H9 (cell line): ENCODE results near the gene NBEAL2. TPM values are rescaled to one million over a fixed set of nuclear protein-coding genes. Genes with fewer than 3 reads are reported as not detected.

Experiments
- DNase-seq: peaks from one replicate; pipeline ENCODE4 v3.0.0-alpha.2; 2017
- H2AFZ ChIP-seq: one replicate; pipeline ENCODE4 v1.6.1; 2013; ENCODE audit warnings: mild to moderate bottlenecking, low read length, control low read depth, moderate library complexity
- H2AK5ac ChIP-seq: 2 replicates; pipeline ENCODE4 v1.6.1; 2013; ENCODE audit warnings: low read length, control low read depth, mixed read lengths; ENCODE audit not compliant: insufficient read length
- H2BK120ac ChIP-seq: one replicate; pipeline ENCODE4 v1.6.1; 2013; ENCODE audit warnings: low read depth, mild to moderate bottlenecking, low read length, control low read depth, inconsistent platforms; ENCODE audit not compliant: poor library complexity, severe bottlenecking
- H2BK12ac ChIP-seq: 2 replicates; pipeline ENCODE4 v1.6.1; 2013; ENCODE audit warnings: low read length, control low read depth, mixed read lengths, low read depth; ENCODE audit not compliant: insufficient read length
- H2BK15ac ChIP-seq: 2 replicates; pipeline ENCODE4 v1.6.1; 2013; ENCODE audit warnings: low read depth, low read length, control low read depth
- H2BK20ac ChIP-seq: one replicate; pipeline ENCODE4 v1.6.1; 2013; ENCODE audit warnings: low read depth, mild to moderate bottlenecking, low read length, control low read depth, inconsistent platforms; ENCODE audit not compliant: poor library complexity, severe bottlenecking
- H2BK5ac ChIP-seq: 2 replicates; pipeline ENCODE4 v1.6.1; 2013; ENCODE audit warnings: low read length, control low read depth, mixed read lengths; ENCODE audit not compliant: insufficient read length
- H3K14ac ChIP-seq: 2 replicates; pipeline ENCODE4 v1.6.1; 2013; ENCODE audit warnings: low read length, control low read depth; ENCODE audit not compliant: insufficient read depth
- H3K18ac ChIP-seq: 2 replicates; pipeline ENCODE4 v1.6.1; 2013; ENCODE audit warnings: low read depth, mild to moderate bottlenecking, mixed read lengths, low read length, control low read depth; ENCODE audit not compliant: insufficient read length
- H3K23ac ChIP-seq: 2 replicates; pipeline ENCODE4 v1.6.1; 2013; ENCODE audit warnings: low read length, control low read depth, mixed read lengths, low read depth; ENCODE audit not compliant: insufficient read length
- H3K23me2 ChIP-seq: 2 replicates; pipeline ENCODE4 v1.6.1; 2013; ENCODE audit warnings: low read depth, mild to moderate bottlenecking, mixed read lengths, low read length, control low read depth; ENCODE audit not compliant: insufficient read length, poor library complexity, severe bottlenecking
- H3K27ac ChIP-seq: 2 replicates; pipeline ENCODE4 v1.5.1; 2013; ENCODE audit warnings: low read length, control low read depth, mixed read lengths, low read depth; ENCODE audit not compliant: insufficient read length
- H3K27me3 ChIP-seq: 2 replicates; pipeline ENCODE4 v1.6.1; 2013; ENCODE audit warnings: low read length, control low read depth, inconsistent platforms; ENCODE audit not compliant: insufficient read depth
- H3K4ac ChIP-seq: 2 replicates; pipeline ENCODE4 v1.6.1; 2013; ENCODE audit warnings: low read depth, mild to moderate bottlenecking, control low read depth, inconsistent platforms, low read length, moderate library complexity
- H3K4me1 ChIP-seq: 2 replicates; pipeline ENCODE4 v1.6.1; 2013; ENCODE audit warnings: low read length, control low read depth, inconsistent platforms; ENCODE audit not compliant: insufficient read depth
- H3K4me2 ChIP-seq: 2 replicates; pipeline ENCODE4 v1.6.1; 2013; ENCODE audit warnings: low read length, control low read depth, mixed read lengths; ENCODE audit not compliant: insufficient read length, insufficient read depth
- H3K56ac ChIP-seq: 2 replicates; pipeline ENCODE4 v1.6.1; 2013; ENCODE audit warnings: low read depth, mild to moderate bottlenecking, mixed read lengths, low read length, control low read depth; ENCODE audit not compliant: insufficient read length
- H3K79me1 ChIP-seq: 2 replicates; pipeline ENCODE4 v1.6.1; 2013; ENCODE audit warnings: low read depth, mild to moderate bottlenecking, moderate library complexity, low read length, control low read depth, inconsistent platforms; ENCODE audit not compliant: insufficient read depth, poor library complexity, severe bottlenecking
- H3K79me2 ChIP-seq: 2 replicates; pipeline ENCODE4 v1.6.1; 2013; ENCODE audit warnings: low read length, control low read depth, inconsistent platforms; ENCODE audit not compliant: insufficient read depth
- H3K9ac ChIP-seq: 2 replicates; pipeline ENCODE4 v1.6.1; 2013; ENCODE audit warnings: low read length, control low read depth, mixed read lengths; ENCODE audit not compliant: insufficient read length; ENCODE audit errors: extremely low read depth
- H3K9me3 ChIP-seq: one replicate; pipeline ENCODE4 v1.6.1; 2013; ENCODE audit warnings: low read depth, low read length, inconsistent platforms; ENCODE audit not compliant: control insufficient read depth
- H3T11ph ChIP-seq: one replicate; pipeline ENCODE4 v1.6.1; 2013; ENCODE audit warnings: mild to moderate bottlenecking, low read length, control low read depth, inconsistent platforms
- H4K20me1 ChIP-seq: one replicate; pipeline ENCODE4 v1.6.1; 2013; ENCODE audit not compliant: control insufficient read depth, insufficient read length, insufficient read depth
- H4K5ac ChIP-seq: 2 replicates; pipeline ENCODE4 v1.6.1; 2013; ENCODE audit warnings: low read depth, mild to moderate bottlenecking, mixed read lengths, low read length, control low read depth; ENCODE audit not compliant: insufficient read length
- H4K8ac ChIP-seq: replicated peaks from 2 replicates; pipeline ENCODE4 v1.6.1; 2013; ENCODE audit warnings: low read length, control low read depth, mixed read lengths, low read depth; ENCODE audit not compliant: insufficient read length
- H4K91ac ChIP-seq: 2 replicates; pipeline ENCODE4 v1.6.1; 2013; ENCODE audit warnings: low read depth, mild to moderate bottlenecking, moderate library complexity, mixed read lengths, low read length, control low read depth; ENCODE audit not compliant: insufficient read length
- H3K27ac Mint-ChIP-seq, 3 experiments: 2 replicates in 2 of 3; 3 replicates in 1 of 3; pipeline ENCODE4 v1.8.0; 2020 to 2021; ENCODE audit warnings: mixed read lengths in 3 of 3, mild to moderate bottlenecking in 1 of 3, moderate library complexity in 1 of 3
- H3K27me3 Mint-ChIP-seq: 2 replicates; pipeline ENCODE4 v1.8.0; 2021; ENCODE audit warnings: low read depth, mild to moderate bottlenecking, moderate library complexity, mixed read lengths
- H3K36me3 Mint-ChIP-seq, 3 experiments: 2 replicates in 2 of 3; 3 replicates in 1 of 3; pipeline ENCODE4 v1.8.0; 2020 to 2021; ENCODE audit warnings: low read depth in 3 of 3, mixed read lengths in 3 of 3; ENCODE audit not compliant: insufficient read depth in 1 of 3
- H3K4me1 Mint-ChIP-seq, 2 experiments: 2 replicates each; pipeline ENCODE4 v1.8.0; 2020; ENCODE audit warnings: mixed read lengths in 2 of 2
- H3K4me3 Mint-ChIP-seq, 2 experiments: 2 replicates in 1 of 2; 3 replicates in 1 of 2; pipeline ENCODE4 v1.8.0; 2020 to 2021; ENCODE audit warnings: mild to moderate bottlenecking in 2 of 2, mixed read lengths in 2 of 2, moderate library complexity in 1 of 2
- H3K9me3 Mint-ChIP-seq, 2 experiments: 2 replicates in 1 of 2; 3 replicates in 1 of 2; pipeline ENCODE4 v1.8.0; 2020; ENCODE audit warnings: mild to moderate bottlenecking in 2 of 2, mixed read lengths in 2 of 2, moderate library complexity in 1 of 2
- WGBS: extraction: QIAGEN DNeasy Blood & Tissue Kit; methylation state at CpG from one replicate; pipeline ENCODE4 v1.1.7; 2013; ENCODE audit warnings: missing lambda C conversion rate, low lambda C conversion rate, mixed read lengths; ENCODE audit not compliant: insufficient read length; ENCODE audit errors: extremely low coverage; 5-methylcytosine and 5-hydroxymethylcytosine counted together
- total RNA-seq: library from RNA; stranded (reverse); gene quantifications from 2 replicates; pipeline ENCODE4 v1.2.1, GENCODE V29; 2021
- TF ChIP-seq, protein P1 (sequence below): fragments of 200-600 bp; sonication (generic); conservative IDR thresholded peaks from 3 replicates; pipeline ENCODE4 v1.8.0; 2021; ENCODE audit warnings: antibody characterized with exemption, mild to moderate bottlenecking

The NBEAL2 gene
- total RNA-seq, 1 experiment from 2014 or later, result 52.1 TPM

DNA sequence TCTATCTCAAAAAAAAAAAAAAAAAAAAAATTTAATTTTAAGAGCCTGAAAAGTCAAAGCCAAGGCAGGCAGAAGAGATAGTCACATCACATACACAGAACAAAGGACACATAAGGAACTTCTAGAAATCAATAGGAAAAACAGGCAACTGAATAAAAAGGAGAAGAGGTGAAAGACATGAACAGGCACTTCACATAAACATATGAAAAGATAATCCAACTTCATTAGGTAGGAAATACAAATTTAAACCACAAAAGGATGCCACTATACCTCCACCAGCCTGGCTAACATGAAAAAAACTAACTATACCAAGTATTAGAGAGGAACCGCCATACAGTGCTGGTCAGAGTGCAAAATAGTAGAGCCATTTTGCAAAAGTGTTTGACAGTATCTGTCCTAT is 17.0 kb upstream of the NBEAL2 start:
- H2BK120ac ChIP-seq, result no peak overlapping the region
- peaks cover 3% of the 10 kb centered on the region; the same call in 1 of the 2 replicates for H3K4me1 ChIP-seq
- no peak overlapping the region for H2BK15ac ChIP-seq
- no peak for DNase-seq
- peaks cover 3% of the 10 kb centered on the region for H4K20me1 ChIP-seq
- H3K14ac ChIP-seq, result no peak overlapping the region
- no peaks in the 10 kb centered on the region for H3K23me2 ChIP-seq
- no peak overlapping the region for H3K27ac ChIP-seq
- H3K56ac ChIP-seq, result no peak overlapping the region
- no peak overlapping the region for H2BK20ac ChIP-seq
- H3K36me3 Mint-ChIP-seq, result peaks cover 32 to 36% (median 36%) of the 10 kb centered on the region in 3 experiments
- no peak overlapping the region for H2BK5ac ChIP-seq
- no peaks in the 10 kb centered on the region for H3K9me3 ChIP-seq
- H4K8ac ChIP-seq, result no peak overlapping the region
- H3K4me2 ChIP-seq, result no peak overlapping the region
- H4K91ac ChIP-seq, result no peak overlapping the region
- H3K23ac ChIP-seq, result no peak overlapping the region
- no peaks in the 10 kb centered on the region for H3K27me3 ChIP-seq
- no peak overlapping the region for H3K27ac Mint-ChIP-seq
- H2AK5ac ChIP-seq, result no peak overlapping the region
- peaks cover 45% of the 10 kb centered on the region in 2 experiments for H3K4me1 Mint-ChIP-seq
- no peak overlapping the region for H2BK12ac ChIP-seq
- WGBS, result no CpG with 5 or more reads among the region's 1 CpG
- peaks cover 7% of the 10 kb centered on the region for H3K79me1 ChIP-seq
- H3K4ac ChIP-seq, result no peak overlapping the region
- no peak overlapping the region for H3K4me3 Mint-ChIP-seq
- H3K18ac ChIP-seq, result no peak overlapping the region
- no peak overlapping the region for H3T11ph ChIP-seq
- H2AFZ ChIP-seq, result no peak overlapping the region
- peaks cover 41% of the 10 kb centered on the region for H3K79me2 ChIP-seq
- H3K27me3 Mint-ChIP-seq, result no peaks in the 10 kb centered on the region
- no peak overlapping the region for H4K5ac ChIP-seq
- H3K9me3 Mint-ChIP-seq, result peaks cover 6 to 21% of the 10 kb centered on the region in 2 experiments; a peak in 4 of 5 replicates
- TF ChIP-seq, protein P1, sequence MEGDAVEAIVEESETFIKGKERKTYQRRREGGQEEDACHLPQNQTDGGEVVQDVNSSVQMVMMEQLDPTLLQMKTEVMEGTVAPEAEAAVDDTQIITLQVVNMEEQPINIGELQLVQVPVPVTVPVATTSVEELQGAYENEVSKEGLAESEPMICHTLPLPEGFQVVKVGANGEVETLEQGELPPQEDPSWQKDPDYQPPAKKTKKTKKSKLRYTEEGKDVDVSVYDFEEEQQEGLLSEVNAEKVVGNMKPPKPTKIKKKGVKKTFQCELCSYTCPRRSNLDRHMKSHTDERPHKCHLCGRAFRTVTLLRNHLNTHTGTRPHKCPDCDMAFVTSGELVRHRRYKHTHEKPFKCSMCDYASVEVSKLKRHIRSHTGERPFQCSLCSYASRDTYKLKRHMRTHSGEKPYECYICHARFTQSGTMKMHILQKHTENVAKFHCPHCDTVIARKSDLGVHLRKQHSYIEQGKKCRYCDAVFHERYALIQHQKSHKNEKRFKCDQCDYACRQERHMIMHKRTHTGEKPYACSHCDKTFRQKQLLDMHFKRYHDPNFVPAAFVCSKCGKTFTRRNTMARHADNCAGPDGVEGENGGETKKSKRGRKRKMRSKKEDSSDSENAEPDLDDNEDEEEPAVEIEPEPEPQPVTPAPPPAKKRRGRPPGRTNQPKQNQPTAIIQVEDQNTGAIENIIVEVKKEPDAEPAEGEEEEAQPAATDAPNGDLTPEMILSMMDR, result no peak
- no peak overlapping the region for H3K9ac ChIP-seq
